ENCODE data around the gene APCDD1L.

DNA sequence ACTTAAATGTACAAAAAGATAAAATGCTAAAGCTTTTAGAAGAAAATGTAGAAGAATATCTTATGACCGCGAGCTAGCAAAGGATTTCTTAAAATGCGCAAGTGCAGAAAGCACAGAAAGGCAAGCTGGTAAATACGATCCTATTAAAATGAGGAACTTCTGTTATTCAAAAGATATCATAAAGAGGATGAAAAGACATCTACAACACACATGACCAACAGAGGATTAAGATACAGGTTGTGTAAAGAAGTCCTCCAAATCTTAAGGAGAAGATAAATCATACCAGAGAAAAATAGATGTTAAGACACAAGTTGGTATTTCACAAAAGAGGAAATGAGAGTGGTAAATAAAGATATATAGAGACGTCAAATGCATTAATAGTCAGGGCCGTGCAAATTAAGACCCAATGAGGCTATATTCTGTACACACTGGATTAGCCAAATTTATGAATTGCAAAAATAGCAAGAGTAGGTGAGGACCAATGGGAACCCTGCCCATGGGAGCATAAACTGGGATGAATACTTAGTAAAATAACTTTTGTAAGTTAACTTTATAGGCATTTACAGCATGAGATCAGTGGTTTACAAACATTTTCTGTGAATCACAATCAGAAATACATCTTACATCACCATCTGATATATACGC, 23.0 kb downstream of the APCDD1L start:
- TF ChIP-seq, protein P1, sequence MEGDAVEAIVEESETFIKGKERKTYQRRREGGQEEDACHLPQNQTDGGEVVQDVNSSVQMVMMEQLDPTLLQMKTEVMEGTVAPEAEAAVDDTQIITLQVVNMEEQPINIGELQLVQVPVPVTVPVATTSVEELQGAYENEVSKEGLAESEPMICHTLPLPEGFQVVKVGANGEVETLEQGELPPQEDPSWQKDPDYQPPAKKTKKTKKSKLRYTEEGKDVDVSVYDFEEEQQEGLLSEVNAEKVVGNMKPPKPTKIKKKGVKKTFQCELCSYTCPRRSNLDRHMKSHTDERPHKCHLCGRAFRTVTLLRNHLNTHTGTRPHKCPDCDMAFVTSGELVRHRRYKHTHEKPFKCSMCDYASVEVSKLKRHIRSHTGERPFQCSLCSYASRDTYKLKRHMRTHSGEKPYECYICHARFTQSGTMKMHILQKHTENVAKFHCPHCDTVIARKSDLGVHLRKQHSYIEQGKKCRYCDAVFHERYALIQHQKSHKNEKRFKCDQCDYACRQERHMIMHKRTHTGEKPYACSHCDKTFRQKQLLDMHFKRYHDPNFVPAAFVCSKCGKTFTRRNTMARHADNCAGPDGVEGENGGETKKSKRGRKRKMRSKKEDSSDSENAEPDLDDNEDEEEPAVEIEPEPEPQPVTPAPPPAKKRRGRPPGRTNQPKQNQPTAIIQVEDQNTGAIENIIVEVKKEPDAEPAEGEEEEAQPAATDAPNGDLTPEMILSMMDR (IDR thresholded peaks at IDR 0.05): no peak
- no peak for TF ChIP-seq POLR2A (IDR thresholded peaks at IDR 0.05)
